MM.1S (cell line): ENCODE data around the gene LDLRAD4.

ENCODE experiments used
- CTCF ChIP-seq: fragments of 300-600 bp; sonication (generic); IDR thresholded peaks from 2 replicates; pipeline ENCODE4 v1.5.1; 2016; ENCODE audit warnings: antibody characterized with exemption, low read length, mixed read lengths
- EZH2 ChIP-seq: fragments of 300-600 bp; sonication (generic); optimal IDR thresholded peaks from 2 replicates; pipeline ENCODE3; 2017; ENCODE audit warnings: low read depth, mild to moderate bottlenecking, antibody characterized with exemption, low read length, mixed read lengths
- EZH2phosphoT487 ChIP-seq: fragments of 300-600 bp; sonication (generic); IDR thresholded peaks from 2 replicates; pipeline ENCODE4 v1.6.1; 2018; ENCODE audit warnings: antibody characterized with exemption, low read length

GRCh38 chr18:13480571-13481255 is 262.2 kb downstream of the LDLRAD4 start:
- TF ChIP-seq CTCF: no peak
- no peak for TF ChIP-seq EZH2
- no peak for TF ChIP-seq EZH2phosphoT487
